NOMO-1 treated with DMSO at 0.1 percent for 48 hours (cell line): Measurements from ENCODE around the gene FSIP2.

Source experiments
- DNase-seq: peaks from one replicate; lab custom pipeline; 2025; ENCODE audit not compliant: unreplicated experiment; lab: John Stamatoyannopoulos, UW

The FSIP2 gene

GRCh38 chr2:185738679-185739472, at the start of gene FSIP2:
TSS of gene FSIP2 (plus strand) at chr2:185738804. CDS start at chr2:185738895, 91 bp downstream.
- no peak for DNase-seq

- no peak for DNase-seq
Observed at GRCh38 chr2:185689906-185690539, 48.6 kb upstream of the FSIP2 start.

DNA sequence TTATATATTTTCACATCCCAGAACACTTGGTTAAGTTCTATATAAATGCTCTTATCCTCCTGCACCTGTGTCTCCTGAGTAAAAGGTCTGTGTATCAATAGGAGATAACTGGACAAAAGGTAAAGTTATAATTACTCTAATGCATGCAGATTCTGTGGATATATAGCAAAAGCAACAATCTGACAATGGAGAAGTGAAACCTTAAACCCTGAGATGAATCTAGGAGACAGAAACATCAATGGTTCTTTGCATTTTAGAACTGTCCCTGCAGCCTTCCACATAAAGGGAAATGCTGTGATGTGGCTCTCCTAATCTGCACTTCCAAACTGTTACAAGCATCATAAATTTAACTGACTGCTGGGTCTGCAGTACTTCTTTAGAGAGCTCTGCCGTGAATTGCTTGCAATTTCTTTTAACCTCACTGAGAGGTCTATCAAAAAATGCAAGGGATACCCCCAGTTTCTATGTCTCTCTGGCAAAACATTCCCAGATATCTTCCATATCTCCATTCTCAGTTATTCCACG, 42.8 kb upstream of the FSIP2 start:
- DNase-seq, result no peak

DNA sequence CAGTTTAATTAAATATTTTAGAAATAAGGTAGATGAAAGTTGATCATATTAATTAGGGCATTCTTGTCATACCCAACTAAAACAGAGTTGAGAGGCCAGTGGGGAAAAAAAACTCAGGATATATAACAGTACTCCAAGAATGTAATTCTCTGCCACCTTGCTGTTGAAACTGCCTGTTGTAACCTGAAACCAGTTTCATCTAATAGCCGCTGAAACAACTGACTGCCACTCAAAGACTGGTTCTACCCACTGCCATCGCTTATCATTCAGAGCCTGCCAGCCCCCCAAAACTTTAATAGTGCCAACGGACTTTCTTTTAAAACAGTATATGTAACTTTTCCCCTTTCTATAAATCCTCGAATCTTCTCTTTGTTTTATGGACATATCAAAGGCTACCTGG, 37.7 kb upstream of the FSIP2 start:
- no peak for DNase-seq

DNA sequence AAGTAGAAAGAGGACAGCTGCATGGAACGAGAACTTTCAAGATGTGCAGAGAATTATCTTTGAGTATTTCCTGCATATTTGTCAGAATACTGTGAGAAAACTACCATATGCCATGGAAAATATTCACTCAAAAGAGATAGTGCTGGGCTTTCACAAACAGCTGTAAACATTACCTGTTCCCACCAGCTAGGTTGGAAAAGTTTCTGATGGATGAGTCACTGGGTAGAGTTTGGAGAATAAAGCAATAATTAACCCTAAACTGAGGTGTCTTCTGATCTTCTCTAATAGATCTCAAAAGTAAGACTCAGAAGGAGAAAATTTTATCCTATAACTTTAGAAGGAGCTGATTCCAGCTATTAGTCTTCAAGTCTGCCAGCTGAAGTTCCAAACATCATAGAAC, 3.9 kb upstream of the FSIP2 start:
- no peak for DNase-seq

DNA sequence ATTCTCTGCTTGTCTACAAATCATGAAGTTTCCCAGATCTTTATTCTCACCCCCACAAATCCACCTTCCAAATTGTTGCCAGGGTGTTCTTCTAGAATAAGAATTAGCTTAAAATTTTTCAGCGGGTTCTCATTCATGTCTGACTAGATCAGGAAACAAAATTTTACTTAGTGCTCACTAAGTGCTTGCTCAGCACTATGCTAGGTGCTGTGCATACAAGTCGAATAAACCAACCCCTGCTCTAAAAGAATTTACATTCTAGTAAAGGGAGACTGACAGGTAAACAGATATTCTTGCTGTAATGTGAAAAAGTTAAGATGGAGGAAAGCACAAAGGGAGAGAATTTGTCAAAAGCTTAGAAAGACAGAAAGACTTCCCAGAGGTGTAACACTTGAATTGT, 2.4 kb upstream of the FSIP2 start:
- DNase-seq, result no peak

GRCh38 chr2:185745864-185746859, 7.6 kb downstream of the FSIP2 start:
- DNase-seq, result no peak

DNA sequence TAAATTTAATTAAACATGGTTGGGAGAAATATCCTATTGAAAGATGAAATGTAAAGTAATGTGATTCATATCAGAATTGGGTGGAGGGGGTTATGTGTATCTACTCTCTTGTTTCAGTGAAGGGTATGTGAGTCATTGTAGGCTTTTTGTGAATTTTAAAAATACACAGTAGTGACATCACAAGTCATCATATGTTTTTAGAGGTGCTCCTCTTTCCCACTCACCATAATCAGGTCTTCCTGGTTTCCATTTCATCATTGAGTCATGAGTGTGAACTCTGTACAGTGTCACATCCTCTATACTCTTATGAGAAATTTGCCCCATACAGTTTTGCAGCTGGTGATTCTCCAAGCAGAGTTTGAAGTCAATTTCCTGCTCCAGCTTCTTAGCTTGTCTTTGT, 18.8 kb downstream of the FSIP2 start:
- DNase-seq, result no peak

DNA sequence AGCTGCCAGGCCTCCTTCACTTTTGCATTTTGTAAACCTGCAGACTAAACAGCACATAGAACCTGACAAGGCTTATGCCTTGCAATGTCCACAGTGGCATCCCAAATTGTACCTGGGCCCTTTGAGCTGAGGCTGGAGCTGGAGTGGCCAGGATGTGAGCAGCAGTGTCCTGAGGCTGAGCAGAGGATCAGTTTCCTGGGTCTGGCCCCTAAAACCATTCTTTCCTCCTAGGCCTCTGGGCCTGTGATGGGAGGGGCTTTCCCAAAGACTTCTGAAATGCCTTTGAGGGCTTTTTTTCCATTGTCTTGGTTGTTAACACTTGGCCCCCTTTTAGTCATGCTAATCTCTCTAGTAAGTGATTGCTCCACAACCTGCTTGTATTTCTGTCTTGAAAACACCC, 32.8 kb downstream of the FSIP2 start:
- DNase-seq, result no peak

DNA sequence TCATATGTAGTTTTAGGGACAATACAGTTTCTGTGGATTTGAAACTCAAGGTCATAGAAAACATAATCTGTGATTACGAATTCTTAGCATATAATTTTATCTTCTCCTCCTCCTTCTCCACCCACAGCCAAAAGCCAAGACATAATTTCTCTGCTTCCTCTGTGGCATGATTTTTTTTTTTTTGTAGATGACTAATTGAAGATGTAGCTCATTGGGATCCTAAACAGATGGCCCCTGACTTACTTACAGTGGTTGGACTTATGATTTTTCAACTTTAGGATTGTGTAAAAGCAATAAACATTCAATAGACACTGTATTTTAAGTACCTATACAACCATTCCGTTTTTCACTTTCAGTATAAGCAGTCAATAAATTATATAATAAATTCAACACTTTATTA, 42.3 kb downstream of the FSIP2 start:
- DNase-seq, result no peak

- no peak for DNase-seq
Observed at GRCh38 chr2:185782223-185782769, 43.7 kb downstream of the FSIP2 start.

DNA sequence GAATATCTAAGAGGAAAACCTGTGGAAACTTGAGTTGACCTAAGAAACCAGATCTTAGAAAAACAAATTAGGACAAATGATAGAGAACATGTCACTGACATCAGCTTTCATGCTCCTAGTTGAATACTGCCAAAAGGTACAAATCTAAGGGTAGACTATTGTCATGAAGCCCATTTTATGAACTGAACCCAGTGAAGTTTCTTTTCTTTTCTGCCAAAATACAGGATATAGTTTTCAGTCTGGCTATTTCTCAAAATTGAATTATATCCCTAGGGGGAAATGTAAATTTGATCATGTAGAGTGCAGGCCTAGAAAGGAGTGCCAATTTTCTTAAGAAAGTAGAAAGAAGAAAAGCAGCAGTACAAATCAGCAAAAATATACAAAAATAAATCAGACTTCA, 46.6 kb downstream of the FSIP2 start:
- DNase-seq, result no peak

- no peak for DNase-seq
Observed at GRCh38 chr2:185785851-185786473, 47.4 kb downstream of the FSIP2 start.

DNA sequence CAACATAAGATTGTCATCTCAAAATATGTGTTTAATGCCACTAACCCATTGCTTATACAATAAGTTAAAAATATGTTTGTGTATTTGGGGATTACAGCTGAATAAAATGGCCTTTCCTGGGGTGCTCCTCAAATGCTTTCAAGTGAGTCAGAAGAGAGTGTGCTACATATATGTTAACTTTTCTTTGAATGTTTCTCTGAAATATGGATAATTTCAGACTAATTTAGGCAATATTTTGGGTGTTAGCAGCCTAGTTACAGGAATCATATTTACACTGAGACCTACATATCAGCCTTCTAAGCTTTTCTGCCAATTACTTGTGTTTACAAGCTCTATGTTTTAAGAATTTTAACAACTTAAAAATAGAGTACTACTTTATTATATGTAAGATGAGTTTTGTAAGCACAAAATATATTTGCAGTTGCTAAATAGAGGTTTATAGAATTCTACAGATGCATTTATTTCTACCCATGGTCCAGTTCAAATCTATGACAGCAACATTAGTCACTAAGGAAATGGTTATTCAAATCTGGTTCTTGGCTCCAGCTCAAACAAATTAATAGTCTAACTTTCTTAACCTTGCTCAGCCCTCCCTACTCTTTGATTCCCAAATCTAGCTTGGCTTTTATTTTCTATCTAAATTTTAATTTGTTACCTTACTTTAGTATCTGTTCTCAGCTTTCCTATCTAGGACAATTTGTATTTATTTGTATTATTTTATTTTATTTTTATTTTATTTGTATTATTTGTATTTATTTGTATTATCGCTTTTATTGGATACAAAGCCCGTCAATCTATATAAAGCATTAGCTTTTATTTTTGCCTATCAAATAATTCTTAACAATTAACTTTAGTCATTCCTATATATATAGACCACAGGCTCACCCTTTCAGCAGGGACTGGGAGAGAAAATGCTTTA, 48.9 kb downstream of the FSIP2 start:
- DNase-seq, result no peak

- no peak for DNase-seq
Observed at GRCh38 chr2:185790361-185790760, 51.8 kb downstream of the FSIP2 start.

- DNase-seq, result no peak
Observed at GRCh38 chr2:185793532-185794345, 55.1 kb downstream of the FSIP2 start.

DNA sequence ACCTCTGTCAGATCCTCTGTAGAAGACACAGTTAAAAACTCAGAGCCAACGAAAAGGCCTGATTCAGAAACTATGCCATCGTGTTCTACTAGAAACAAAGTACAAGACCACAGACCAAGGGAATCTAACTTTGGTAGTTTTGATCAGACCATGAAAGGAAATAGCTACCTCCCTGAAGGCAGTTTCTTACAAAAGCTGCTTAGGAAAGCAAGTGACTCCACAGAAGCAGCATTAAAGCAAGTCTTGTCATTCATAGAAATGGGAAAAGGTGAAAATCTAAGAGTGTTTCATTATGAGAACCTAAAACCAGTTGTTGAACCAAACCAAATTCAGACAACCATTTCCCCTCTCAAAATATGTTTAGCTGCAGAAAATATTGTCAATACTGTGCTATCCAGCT, 58.2 kb downstream of the FSIP2 start:
- no peak for DNase-seq

- no peak for DNase-seq
Observed at GRCh38 chr2:185802926-185803325, 64.3 kb downstream of the FSIP2 start.

DNA sequence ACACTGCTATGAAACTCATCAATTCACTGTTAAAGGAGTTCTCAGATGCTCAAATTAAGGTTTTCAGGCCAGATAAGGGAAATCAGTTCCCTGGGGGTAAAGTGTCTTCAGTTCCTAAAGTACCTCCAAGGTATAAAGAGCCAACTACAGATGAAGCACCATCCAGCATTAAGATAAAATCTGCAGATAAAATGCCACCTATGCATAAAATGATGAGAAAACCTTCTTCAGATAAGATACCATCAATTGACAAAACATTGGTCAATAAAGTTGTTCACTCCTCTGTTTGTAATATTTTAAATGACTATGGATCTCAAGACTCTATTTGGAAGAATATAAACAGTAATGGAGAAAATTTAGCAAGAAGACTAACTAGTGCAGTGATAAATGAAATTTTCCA, 68.2 kb downstream of the FSIP2 start:
- no peak for DNase-seq
